ENCODE data around the gene MLST8.

- TF ChIP-seq, protein P1, sequence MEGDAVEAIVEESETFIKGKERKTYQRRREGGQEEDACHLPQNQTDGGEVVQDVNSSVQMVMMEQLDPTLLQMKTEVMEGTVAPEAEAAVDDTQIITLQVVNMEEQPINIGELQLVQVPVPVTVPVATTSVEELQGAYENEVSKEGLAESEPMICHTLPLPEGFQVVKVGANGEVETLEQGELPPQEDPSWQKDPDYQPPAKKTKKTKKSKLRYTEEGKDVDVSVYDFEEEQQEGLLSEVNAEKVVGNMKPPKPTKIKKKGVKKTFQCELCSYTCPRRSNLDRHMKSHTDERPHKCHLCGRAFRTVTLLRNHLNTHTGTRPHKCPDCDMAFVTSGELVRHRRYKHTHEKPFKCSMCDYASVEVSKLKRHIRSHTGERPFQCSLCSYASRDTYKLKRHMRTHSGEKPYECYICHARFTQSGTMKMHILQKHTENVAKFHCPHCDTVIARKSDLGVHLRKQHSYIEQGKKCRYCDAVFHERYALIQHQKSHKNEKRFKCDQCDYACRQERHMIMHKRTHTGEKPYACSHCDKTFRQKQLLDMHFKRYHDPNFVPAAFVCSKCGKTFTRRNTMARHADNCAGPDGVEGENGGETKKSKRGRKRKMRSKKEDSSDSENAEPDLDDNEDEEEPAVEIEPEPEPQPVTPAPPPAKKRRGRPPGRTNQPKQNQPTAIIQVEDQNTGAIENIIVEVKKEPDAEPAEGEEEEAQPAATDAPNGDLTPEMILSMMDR (IDR thresholded peaks at IDR 0.05; ENCODE audit: borderline replicate concordance, extremely low read depth, low read length, poor library complexity, severe bottlenecking) = no peak
- TF ChIP-seq EZH2 (IDR thresholded peaks at IDR 0.05; ENCODE audit: borderline replicate concordance, low read depth, low read length, severe bottlenecking) = no peak
Measured at GRCh38 chr16:2232094-2232990, 27.1 kb downstream of the MLST8 start.

Measured in DND-41 (cell line).